Measurements from ENCODE around the gene SPINK5. TPM values are rescaled to one million over a fixed set of nuclear protein-coding genes. Genes with fewer than 3 reads are reported as not detected.

Gene SPINK5
- total RNA-seq, 1 experiment from 2014 or later: 6.0 TPM

DNA sequence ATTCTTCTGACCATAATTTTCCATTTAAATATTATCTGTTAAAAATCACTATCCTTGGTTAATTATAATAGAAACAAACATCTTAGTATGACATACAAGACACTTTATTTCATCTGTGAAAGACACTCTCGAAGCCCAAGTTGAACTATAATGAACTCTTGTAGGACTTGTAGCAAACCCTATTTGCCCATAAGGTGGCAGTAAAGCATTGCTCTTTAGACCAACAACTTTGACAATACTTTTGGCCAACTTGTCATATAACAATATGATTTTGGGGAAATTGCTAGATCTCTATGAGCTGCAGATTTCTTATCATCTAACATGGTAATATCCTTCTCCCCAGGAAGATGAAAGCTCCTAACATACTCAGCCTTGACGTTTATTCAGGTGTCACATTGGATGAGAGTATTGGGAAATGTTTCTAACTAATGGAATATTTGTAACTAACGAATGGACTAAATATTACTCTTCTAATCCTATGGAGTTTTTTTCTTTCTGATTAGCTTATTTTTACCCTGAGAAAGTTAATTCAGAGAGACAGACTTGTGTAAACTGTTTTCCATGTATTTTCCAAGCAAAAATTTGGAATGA is 115.5 kb downstream of the SPINK5 start:
- H3K9me3 ChIP-seq (ENCODE audit: control insufficient read depth, low read depth, low read length): no peaks in the 10 kb centered on the region
- no peak overlapping the region for H3K23ac ChIP-seq (ENCODE audit: insufficient read length, low read depth, low read length)
- Mint-ChIP-seq H3K9me3 (no peaks in the 10 kb centered on the region), H3K27ac (no peak overlapping the region), H3K4me1 (no peaks in the 10 kb centered on the region), H3K4me3 (no peak overlapping the region), H3K36me3 (ENCODE audit: insufficient read depth in 1 of 3, low read depth in 3 of 3) (no peaks in the 10 kb centered on the region), H3K27me3 (ENCODE audit: low read depth) (peaks cover 3% of the 10 kb centered on the region)
- H2BK120ac ChIP-seq (ENCODE audit: low read depth, low read length, poor library complexity, severe bottlenecking): no peak overlapping the region
- no peak overlapping the region for H2BK5ac ChIP-seq (ENCODE audit: insufficient read length, low read length)
- H4K20me1 ChIP-seq (ENCODE audit: control insufficient read depth, insufficient read depth, insufficient read length): no peaks in the 10 kb centered on the region
- H3K4me2 ChIP-seq (ENCODE audit: insufficient read depth, insufficient read length, low read length): no peak overlapping the region
- no peak overlapping the region for H4K8ac ChIP-seq (replicated peaks; ENCODE audit: insufficient read length, low read depth, low read length)
- H4K5ac ChIP-seq (ENCODE audit: insufficient read length, low read depth, low read length): no peak overlapping the region
- no peak overlapping the region for H4K91ac ChIP-seq (ENCODE audit: insufficient read length, low read depth, low read length)
- H3K18ac ChIP-seq (ENCODE audit: insufficient read length, low read depth, low read length): no peak overlapping the region
- H2AK5ac ChIP-seq (ENCODE audit: insufficient read length, low read length): no peak overlapping the region
- H2BK20ac ChIP-seq (ENCODE audit: low read depth, low read length, poor library complexity, severe bottlenecking): no peak overlapping the region
- H2BK12ac ChIP-seq (ENCODE audit: insufficient read length, low read depth, low read length): no peak overlapping the region
- H3T11ph ChIP-seq (ENCODE audit: low read length): no peak overlapping the region
- H3K9ac ChIP-seq (ENCODE audit: extremely low read depth, insufficient read length, low read length): no peak overlapping the region
- H3K56ac ChIP-seq (ENCODE audit: insufficient read length, low read depth, low read length): no peak overlapping the region
- no peaks in the 10 kb centered on the region for H3K79me1 ChIP-seq (ENCODE audit: insufficient read depth, low read depth, low read length, poor library complexity, severe bottlenecking)
- no peaks in the 10 kb centered on the region for H3K79me2 ChIP-seq (ENCODE audit: insufficient read depth, low read length)
- no peak overlapping the region for H3K4ac ChIP-seq (ENCODE audit: low read depth, low read length)
- TF ChIP-seq, protein P1, sequence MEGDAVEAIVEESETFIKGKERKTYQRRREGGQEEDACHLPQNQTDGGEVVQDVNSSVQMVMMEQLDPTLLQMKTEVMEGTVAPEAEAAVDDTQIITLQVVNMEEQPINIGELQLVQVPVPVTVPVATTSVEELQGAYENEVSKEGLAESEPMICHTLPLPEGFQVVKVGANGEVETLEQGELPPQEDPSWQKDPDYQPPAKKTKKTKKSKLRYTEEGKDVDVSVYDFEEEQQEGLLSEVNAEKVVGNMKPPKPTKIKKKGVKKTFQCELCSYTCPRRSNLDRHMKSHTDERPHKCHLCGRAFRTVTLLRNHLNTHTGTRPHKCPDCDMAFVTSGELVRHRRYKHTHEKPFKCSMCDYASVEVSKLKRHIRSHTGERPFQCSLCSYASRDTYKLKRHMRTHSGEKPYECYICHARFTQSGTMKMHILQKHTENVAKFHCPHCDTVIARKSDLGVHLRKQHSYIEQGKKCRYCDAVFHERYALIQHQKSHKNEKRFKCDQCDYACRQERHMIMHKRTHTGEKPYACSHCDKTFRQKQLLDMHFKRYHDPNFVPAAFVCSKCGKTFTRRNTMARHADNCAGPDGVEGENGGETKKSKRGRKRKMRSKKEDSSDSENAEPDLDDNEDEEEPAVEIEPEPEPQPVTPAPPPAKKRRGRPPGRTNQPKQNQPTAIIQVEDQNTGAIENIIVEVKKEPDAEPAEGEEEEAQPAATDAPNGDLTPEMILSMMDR (conservative IDR thresholded peaks at IDR 0.05): peak; percentile 86
- H3K14ac ChIP-seq (ENCODE audit: insufficient read depth, low read length): no peak overlapping the region
- no peak for DNase-seq
- H3K27me3 ChIP-seq (ENCODE audit: insufficient read depth, low read length): no peaks in the 10 kb centered on the region
- H2BK15ac ChIP-seq (ENCODE audit: low read depth, low read length): no peak overlapping the region
- WGBS (ENCODE audit: extremely low coverage, insufficient read length, low lambda C conversion rate): no CpG with 5 or more reads among the region's 3 CpGs
- no peak overlapping the region for H2AFZ ChIP-seq (ENCODE audit: low read length)
- H3K4me1 ChIP-seq (ENCODE audit: insufficient read depth, low read length): no peaks in the 10 kb centered on the region
- H3K27ac ChIP-seq (ENCODE audit: insufficient read length, low read depth, low read length): no peak overlapping the region
- no peaks in the 10 kb centered on the region for H3K23me2 ChIP-seq (ENCODE audit: insufficient read length, low read depth, low read length, poor library complexity, severe bottlenecking)

All from H9 (cell line).